ENCODE data around the gene MT3.

Gene MT3

DNA sequence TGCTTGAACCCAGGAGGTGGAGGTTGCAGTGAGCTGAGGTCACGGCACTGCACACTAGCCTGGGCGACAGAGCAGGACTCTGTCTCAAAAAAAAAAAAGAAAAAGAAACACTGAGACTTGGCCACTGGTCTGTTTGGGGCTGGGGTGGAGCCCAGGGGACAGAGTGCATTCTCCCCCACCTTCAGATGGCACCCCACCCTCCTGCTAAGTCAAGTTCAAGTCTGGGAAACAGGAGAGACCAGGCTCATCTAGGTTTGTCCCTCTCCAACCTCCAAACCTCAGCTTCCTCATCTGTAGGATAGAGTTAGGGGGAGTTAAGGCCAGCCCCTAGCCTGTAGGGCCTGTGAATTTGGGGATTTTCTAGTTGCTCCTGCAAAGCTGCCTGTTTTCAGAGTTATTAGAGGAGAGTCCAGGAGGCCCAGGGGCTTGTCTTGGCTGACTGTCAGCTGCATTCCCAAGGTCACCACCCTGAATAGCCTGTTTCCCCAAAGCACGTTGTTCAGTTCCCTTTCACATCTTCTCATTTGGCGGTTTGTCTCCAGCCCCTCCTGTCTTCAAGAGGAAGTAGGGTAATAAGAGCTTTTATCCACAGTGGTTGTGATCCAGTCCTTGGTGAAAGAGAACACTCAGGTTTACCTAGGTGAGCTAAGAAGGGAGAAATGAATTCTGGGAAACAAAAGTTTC, 2.2 kb downstream of the MT3 start:
- DNase-seq (ENCODE audit: low read depth), result no peak
- TF ChIP-seq, protein P1, sequence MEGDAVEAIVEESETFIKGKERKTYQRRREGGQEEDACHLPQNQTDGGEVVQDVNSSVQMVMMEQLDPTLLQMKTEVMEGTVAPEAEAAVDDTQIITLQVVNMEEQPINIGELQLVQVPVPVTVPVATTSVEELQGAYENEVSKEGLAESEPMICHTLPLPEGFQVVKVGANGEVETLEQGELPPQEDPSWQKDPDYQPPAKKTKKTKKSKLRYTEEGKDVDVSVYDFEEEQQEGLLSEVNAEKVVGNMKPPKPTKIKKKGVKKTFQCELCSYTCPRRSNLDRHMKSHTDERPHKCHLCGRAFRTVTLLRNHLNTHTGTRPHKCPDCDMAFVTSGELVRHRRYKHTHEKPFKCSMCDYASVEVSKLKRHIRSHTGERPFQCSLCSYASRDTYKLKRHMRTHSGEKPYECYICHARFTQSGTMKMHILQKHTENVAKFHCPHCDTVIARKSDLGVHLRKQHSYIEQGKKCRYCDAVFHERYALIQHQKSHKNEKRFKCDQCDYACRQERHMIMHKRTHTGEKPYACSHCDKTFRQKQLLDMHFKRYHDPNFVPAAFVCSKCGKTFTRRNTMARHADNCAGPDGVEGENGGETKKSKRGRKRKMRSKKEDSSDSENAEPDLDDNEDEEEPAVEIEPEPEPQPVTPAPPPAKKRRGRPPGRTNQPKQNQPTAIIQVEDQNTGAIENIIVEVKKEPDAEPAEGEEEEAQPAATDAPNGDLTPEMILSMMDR (IDR thresholded peaks at IDR 0.05; ENCODE audit: control insufficient read depth, extremely low read depth, insufficient read depth), result no peak
- no peak overlapping the region for H3K4me3 ChIP-seq (ENCODE audit: low read depth, low read length)

DNA sequence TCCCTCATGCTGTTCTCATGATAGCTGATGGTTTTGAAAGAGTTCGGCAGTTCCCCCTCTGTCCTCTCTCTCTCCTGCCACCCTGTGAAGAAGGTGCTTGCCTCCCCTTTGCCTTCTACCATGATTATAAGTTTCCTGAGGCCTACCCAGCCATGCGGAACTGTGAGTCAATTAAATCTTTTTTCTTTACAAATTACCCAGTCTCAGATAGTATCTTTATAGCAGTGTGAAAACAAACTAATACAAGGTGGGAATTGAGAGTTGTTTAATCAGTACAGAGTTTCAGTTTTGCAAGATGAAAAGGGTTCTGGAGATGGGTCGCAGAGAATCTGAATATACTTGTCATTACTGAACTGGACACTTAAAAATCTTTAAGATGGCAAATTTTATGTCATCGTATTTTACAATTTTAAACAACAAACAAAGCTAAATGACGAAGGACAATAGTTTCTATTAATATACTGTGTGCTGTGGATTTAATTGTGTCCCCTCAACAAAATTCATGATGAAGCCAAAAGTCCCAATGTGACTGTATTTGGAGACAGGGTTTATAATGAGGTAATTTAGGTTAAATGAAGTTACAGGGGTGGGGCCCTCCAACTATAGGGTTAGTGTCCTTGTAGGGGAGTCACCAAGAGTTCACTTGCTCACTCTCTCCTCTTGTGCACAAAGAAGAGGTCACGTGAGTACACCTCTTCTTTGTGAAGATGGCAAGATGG, 4.4 kb downstream of the MT3 start:
- no peak overlapping the region for H3K4me3 ChIP-seq (ENCODE audit: low read depth, low read length)
- no peak for DNase-seq (ENCODE audit: low read depth)
- TF ChIP-seq, protein P1 (IDR thresholded peaks at IDR 0.05; ENCODE audit: control insufficient read depth, extremely low read depth, insufficient read depth), result no peak

DNA sequence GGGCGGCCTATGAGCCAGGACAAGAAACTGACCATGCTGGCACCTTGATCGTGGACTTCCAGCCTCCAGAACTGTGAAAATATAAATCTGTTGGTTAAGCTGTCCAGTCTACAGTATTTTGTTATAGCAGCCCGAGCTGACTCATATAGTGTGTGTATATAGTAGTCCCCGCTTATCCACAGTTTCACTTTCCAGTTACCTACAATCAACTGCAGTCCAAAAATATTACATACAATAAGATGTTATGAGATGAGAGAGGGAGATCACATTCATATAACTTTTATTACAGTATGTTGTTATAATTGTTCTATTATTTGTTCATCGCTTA, 4.9 kb downstream of the MT3 start:
- TF ChIP-seq, protein P1 (IDR thresholded peaks at IDR 0.05; ENCODE audit: control insufficient read depth, extremely low read depth, insufficient read depth), result no peak
- no peak for DNase-seq (ENCODE audit: low read depth)
- no peak overlapping the region for H3K4me3 ChIP-seq (ENCODE audit: low read depth, low read length)

DNA sequence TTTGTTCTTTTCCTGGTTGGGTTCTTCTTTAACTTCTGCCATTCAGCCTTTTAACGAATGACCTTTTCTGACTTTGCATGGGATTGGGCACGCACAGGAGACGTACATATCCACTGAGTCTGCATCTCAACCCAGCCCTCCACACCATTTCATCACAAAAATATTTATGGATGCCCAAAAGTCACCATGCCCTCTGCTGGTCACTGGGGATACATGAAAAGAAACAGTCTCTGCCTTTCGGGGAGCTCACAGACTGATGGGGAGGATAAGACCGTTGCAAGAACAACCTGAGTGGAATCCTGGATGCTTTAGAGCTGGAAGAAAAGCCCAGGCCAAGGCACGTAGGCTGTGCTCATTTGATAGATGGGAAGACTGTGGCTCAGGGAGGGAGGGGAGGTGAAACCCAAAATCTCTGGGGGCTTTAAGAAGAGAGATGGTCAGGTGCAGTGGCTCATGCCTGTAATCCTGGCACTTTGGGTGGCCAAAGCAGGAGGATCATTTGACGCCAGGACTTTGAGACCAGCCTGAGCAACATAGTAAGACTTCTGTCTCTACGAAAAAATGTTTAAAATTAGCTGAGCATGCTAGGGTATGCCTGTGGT, 11.2 kb downstream of the MT3 start:
- no peak for DNase-seq (ENCODE audit: low read depth)
- H3K4me3 ChIP-seq (ENCODE audit: low read depth, low read length), result no peak overlapping the region
- TF ChIP-seq, protein P1 (IDR thresholded peaks at IDR 0.05; ENCODE audit: control insufficient read depth, extremely low read depth, insufficient read depth), result peak; percentile 82

DNA sequence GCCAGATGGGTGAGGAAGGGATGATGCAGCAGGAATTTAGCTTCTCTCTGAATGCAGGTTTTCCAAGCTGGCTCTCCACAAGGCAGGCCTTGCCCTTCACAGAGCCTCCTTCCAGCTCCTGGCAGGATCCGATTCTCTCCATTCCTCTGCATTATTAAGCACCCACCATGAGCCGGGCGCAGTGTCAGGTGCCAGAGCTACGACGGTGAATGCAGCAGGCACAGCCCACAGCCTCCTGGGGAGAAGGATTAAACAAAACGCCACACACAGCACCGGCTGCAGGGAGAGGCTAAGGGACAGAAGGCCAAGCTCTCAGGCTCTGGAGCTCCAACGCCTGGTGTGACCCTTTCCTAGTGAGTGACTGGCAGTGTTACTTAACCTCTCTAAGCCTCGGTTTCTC, 12.0 kb downstream of the MT3 start:
- TF ChIP-seq, protein P1 (IDR thresholded peaks at IDR 0.05; ENCODE audit: control insufficient read depth, extremely low read depth, insufficient read depth), result no peak
- H3K4me3 ChIP-seq (ENCODE audit: low read depth, low read length), result no peak overlapping the region
- DNase-seq (ENCODE audit: low read depth), result no peak

DNA sequence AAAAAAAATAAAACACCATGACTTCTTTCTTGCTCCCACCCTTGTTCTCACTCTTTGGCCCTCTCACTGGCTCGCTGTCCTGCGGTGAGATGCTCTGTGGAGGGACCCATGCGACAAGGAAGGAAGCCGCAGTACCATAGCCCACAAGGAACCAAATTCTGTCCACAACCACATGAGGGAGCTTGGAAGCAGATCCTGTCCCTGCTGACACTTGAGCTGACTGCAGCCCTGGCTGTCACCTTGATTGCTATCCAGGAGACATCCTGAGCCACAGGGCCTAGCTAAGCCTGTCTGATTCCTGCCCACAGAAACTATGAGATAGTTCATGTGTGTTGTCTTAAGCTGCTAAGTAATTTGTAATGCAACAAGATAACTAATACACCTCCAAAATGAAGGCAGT, 14.3 kb downstream of the MT3 start:
- no peak overlapping the region for H3K4me3 ChIP-seq (ENCODE audit: low read depth, low read length)
- TF ChIP-seq, protein P1 (IDR thresholded peaks at IDR 0.05; ENCODE audit: control insufficient read depth, extremely low read depth, insufficient read depth), result peak; percentile 70
- DNase-seq (ENCODE audit: low read depth), result no peak

Measured in LNCaP clone FGC (cell line).